NCI-H146 (cell line): ENCODE measurements around the gene MPRIP.
"Not testable (repeated sequence)": the region's sequence is repeated elsewhere in the genome, so short reads cannot be mapped to it uniquely, and the experiment has no call there.

ENCODE experiments used
- DNase-seq: peaks from one replicate; lab custom pipeline; 2025; lab: John Stamatoyannopoulos, UW

Gene MPRIP

GRCh38 chr17:17183744-17184143 is 141.5 kb downstream of the MPRIP start:
- no peak for DNase-seq

GRCh38 chr17:17184985-17185757 is 142.9 kb downstream of the MPRIP start:
- not testable (repeated sequence) for DNase-seq

GRCh38 chr17:17186051-17186450 is 143.8 kb downstream of the MPRIP start:
- DNase-seq, result no peak

GRCh38 chr17:17186551-17187505 is 144.6 kb downstream of the MPRIP start:
- no peak for DNase-seq

GRCh38 chr17:17188586-17188985 is 146.3 kb downstream of the MPRIP start:
- no peak for DNase-seq

- no peak for DNase-seq
These were observed 147.3 kb downstream of the MPRIP start for GRCh38 chr17:17189559-17189958.

- DNase-seq, result no peak
These were observed 147.9 kb downstream of the MPRIP start for GRCh38 chr17:17190188-17190587.

- no peak for DNase-seq
These were observed 149.1 kb downstream of the MPRIP start for GRCh38 chr17:17191346-17191792.

GRCh38 chr17:17191961-17192381 is 149.7 kb downstream of the MPRIP start:
- no peak for DNase-seq

- not testable (repeated sequence) for DNase-seq
These were observed 153.2 kb downstream of the MPRIP start for GRCh38 chr17:17195466-17195865.

- DNase-seq, result no peak
These were observed 154.5 kb downstream of the MPRIP start for GRCh38 chr17:17196776-17197175.

GRCh38 chr17:17198281-17198680 is 156.0 kb downstream of the MPRIP start:
- DNase-seq, result no peak

- DNase-seq, result no peak
These were observed 158.1 kb downstream of the MPRIP start for GRCh38 chr17:17200311-17200710.

GRCh38 chr17:17200831-17201230 is 158.6 kb downstream of the MPRIP start:
- DNase-seq, result no peak

GRCh38 chr17:17201271-17201670 is 159.0 kb downstream of the MPRIP start:
- DNase-seq, result no peak

- no peak for DNase-seq
These were observed 159.7 kb downstream of the MPRIP start for GRCh38 chr17:17201907-17202306.

- DNase-seq, result no peak
These were observed 161.0 kb downstream of the MPRIP start for GRCh38 chr17:17203173-17203730.

- no peak for DNase-seq
These were observed 161.9 kb downstream of the MPRIP start for GRCh38 chr17:17204041-17204591.

GRCh38 chr17:17204635-17205231 is 162.5 kb downstream of the MPRIP start:
- DNase-seq, result no peak

GRCh38 chr17:17205368-17206123 is 163.3 kb downstream of the MPRIP start:
- peak; percentile 75 for DNase-seq
